Measurements from ENCODE around the gene MSMB. TPM values are rescaled to one million over a fixed set of nuclear protein-coding genes. Genes with fewer than 3 reads are reported as not detected.

MSMB gene
- total RNA-seq, 1 donor from 2014 or later: not detected

DNA sequence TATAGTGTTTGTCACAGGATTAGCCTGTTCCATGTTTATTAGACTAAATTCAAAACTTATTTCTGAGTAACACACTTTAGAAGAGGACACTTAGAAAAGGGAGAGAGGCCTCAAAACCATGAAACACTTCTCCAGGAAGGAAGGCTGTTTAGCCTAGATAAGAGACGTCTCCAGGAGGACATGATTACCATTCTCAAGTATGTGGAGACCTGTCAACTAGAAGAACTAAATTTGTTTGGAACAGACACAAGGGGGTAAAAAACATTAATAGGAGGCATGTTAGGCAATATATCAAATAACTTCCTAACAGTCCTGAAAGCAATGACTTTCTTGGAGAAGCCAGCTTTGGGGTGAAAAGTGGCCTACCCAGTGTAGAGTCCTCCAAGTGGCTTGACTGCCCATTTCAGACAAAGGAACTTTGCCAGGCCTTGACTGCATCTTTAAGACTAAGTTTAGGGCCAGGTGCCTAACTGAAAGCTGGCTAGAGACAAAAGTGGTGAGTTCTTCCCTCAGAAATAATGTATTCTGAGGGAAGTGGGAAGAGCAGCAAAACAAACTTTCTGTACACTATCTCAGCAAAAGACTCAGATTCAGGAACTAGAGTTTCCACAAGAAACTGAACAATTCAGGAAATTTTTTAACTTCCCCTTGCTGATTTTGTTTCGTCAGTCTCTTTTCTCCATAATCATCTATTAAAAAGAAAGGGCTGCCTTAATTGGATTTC is 27.5 kb downstream of the MSMB start:
- peaks cover 51% of the 10 kb centered on the region for H3K4me1 Mint-ChIP-seq (ENCODE audit: low read depth)
- no peaks in the 10 kb centered on the region for H3K9me3 Mint-ChIP-seq (ENCODE audit: low read depth)
- no peaks in the 10 kb centered on the region for H3K27me3 Mint-ChIP-seq (ENCODE audit: low read depth)
- no peak for DNase-seq (ENCODE audit: low spot score)
- H3K36me3 Mint-ChIP-seq (ENCODE audit: low read depth): peaks cover 14% of the 10 kb centered on the region
- peak overlapping the region; percentile 81 for H3K27ac Mint-ChIP-seq (ENCODE audit: unreplicated experiment)
- TF ChIP-seq CTCF (IDR thresholded peaks at IDR 0.05): no peak
- H3K4me3 Mint-ChIP-seq (ENCODE audit: unreplicated experiment): no peak overlapping the region

GRCh38 chr10:46017733-46018132 is 28.3 kb downstream of the MSMB start:
- H3K9me3 Mint-ChIP-seq (ENCODE audit: low read depth): no peaks in the 10 kb centered on the region
- H3K36me3 Mint-ChIP-seq (ENCODE audit: low read depth): peaks cover 14% of the 10 kb centered on the region
- no peak for TF ChIP-seq CTCF (IDR thresholded peaks at IDR 0.05)
- no peaks in the 10 kb centered on the region for H3K27me3 Mint-ChIP-seq (ENCODE audit: low read depth)
- DNase-seq (ENCODE audit: low spot score): no peak
- H3K27ac Mint-ChIP-seq (ENCODE audit: unreplicated experiment): no peak overlapping the region
- H3K4me1 Mint-ChIP-seq (ENCODE audit: low read depth): peaks cover 46% of the 10 kb centered on the region
- no peak overlapping the region for H3K4me3 Mint-ChIP-seq (ENCODE audit: unreplicated experiment)

DNA sequence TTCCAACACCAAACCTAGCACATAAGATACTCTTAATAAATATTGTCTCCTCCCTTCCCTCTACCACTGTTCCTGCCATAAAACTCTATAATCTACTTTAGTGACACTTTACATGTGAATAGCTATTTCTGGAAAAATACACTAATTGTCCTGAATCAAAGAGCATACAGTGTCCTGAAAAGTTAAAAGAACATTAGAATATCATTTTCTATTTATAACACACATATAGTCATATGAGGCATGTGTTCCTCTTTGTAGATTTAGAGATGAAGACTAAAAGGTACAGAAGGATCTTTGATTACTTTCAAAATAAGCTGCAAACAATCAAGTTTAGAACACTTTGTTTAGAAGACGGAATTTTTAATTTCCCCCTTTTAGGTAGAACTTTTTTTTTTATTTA is 29.3 kb downstream of the MSMB start:
- TF ChIP-seq CTCF (IDR thresholded peaks at IDR 0.05): no peak
- peaks cover 37% of the 10 kb centered on the region for H3K4me1 Mint-ChIP-seq (ENCODE audit: low read depth)
- H3K27me3 Mint-ChIP-seq (ENCODE audit: low read depth): no peaks in the 10 kb centered on the region
- peaks cover 16% of the 10 kb centered on the region for H3K36me3 Mint-ChIP-seq (ENCODE audit: low read depth)
- H3K4me3 Mint-ChIP-seq (ENCODE audit: unreplicated experiment): no peak overlapping the region
- H3K9me3 Mint-ChIP-seq (ENCODE audit: low read depth): no peaks in the 10 kb centered on the region
- no peak for DNase-seq (ENCODE audit: low spot score)
- no peak overlapping the region for H3K27ac Mint-ChIP-seq (ENCODE audit: unreplicated experiment)

- DNase-seq (ENCODE audit: low spot score): no peak
- no peak for TF ChIP-seq CTCF (IDR thresholded peaks at IDR 0.05)
- Mint-ChIP-seq H3K27me3 (ENCODE audit: low read depth) (no peaks in the 10 kb centered on the region), H3K27ac (ENCODE audit: unreplicated experiment) (no peak overlapping the region), H3K4me3 (ENCODE audit: unreplicated experiment) (no peak overlapping the region), H3K9me3 (ENCODE audit: low read depth) (no peaks in the 10 kb centered on the region), H3K36me3 (ENCODE audit: low read depth) (peaks cover 18% of the 10 kb centered on the region), H3K4me1 (ENCODE audit: low read depth) (peaks cover 32% of the 10 kb centered on the region)
These were observed 29.9 kb downstream of the MSMB start for GRCh38 chr10:46016190-46016589.

DNA sequence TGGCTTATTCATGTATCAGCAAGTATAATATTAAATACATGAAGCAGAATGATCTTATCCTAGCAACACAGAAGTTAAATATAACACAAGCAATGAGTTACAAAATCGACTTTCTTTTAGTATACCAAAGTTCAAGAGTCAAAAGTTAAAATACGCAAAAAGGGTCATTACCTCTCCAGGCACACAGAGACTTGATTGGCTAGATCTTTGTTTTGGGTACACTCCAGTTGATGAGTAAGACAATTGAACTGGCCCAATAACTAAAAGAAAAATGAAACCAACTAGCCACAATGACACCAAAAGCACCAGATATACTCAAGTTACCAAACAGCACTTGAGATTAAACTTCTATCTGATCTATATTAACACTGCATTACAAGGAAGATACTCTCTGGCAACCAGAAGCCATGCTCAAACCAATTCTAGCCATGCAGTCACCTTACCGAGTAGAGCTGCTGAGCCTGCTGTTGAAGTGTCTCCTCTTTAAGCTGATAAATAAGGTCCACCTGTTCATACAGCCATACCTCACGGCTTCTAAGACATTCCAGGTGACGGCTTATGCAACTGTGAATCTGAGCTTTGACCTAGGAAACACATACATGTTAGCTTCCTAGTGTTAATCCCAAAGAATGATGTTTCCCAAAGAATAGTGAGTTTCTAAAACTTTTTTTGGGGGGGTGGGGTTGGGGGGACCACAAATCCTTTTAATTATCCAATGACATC is 31.2 kb downstream of the MSMB start:
- peaks cover 27% of the 10 kb centered on the region for H3K4me1 Mint-ChIP-seq (ENCODE audit: low read depth)
- peaks cover 27% of the 10 kb centered on the region for H3K36me3 Mint-ChIP-seq (ENCODE audit: low read depth)
- no peaks in the 10 kb centered on the region for H3K9me3 Mint-ChIP-seq (ENCODE audit: low read depth)
- TF ChIP-seq CTCF (IDR thresholded peaks at IDR 0.05): no peak
- no peak overlapping the region for H3K27ac Mint-ChIP-seq (ENCODE audit: unreplicated experiment)
- H3K4me3 Mint-ChIP-seq (ENCODE audit: unreplicated experiment): no peak overlapping the region
- no peak for DNase-seq (ENCODE audit: low spot score)
- no peaks in the 10 kb centered on the region for H3K27me3 Mint-ChIP-seq (ENCODE audit: low read depth)
